Measurements from ENCODE around the gene ZNF672. TPM values are rescaled to one million over a fixed set of nuclear protein-coding genes. Genes with fewer than 3 reads are reported as not detected.

The ZNF672 gene
- polyA plus RNA-seq, 1 donor (not counting 4 experiments of a cell fraction or from before 2014, with no cell fraction given), result 12.6 TPM

- H2AFZ ChIP-seq (ENCODE audit: control insufficient read depth, low read length), result no peak overlapping the region
- DNase-seq (ENCODE audit: low read depth, low spot score), result no peak
- dilution Hi-C loops (cut with MboI; ENCODE audit: extremely low pct_ligation_motif_present, low sequenced_read_pairs), result no loop called here
- TF ChIP-seq, protein P1, sequence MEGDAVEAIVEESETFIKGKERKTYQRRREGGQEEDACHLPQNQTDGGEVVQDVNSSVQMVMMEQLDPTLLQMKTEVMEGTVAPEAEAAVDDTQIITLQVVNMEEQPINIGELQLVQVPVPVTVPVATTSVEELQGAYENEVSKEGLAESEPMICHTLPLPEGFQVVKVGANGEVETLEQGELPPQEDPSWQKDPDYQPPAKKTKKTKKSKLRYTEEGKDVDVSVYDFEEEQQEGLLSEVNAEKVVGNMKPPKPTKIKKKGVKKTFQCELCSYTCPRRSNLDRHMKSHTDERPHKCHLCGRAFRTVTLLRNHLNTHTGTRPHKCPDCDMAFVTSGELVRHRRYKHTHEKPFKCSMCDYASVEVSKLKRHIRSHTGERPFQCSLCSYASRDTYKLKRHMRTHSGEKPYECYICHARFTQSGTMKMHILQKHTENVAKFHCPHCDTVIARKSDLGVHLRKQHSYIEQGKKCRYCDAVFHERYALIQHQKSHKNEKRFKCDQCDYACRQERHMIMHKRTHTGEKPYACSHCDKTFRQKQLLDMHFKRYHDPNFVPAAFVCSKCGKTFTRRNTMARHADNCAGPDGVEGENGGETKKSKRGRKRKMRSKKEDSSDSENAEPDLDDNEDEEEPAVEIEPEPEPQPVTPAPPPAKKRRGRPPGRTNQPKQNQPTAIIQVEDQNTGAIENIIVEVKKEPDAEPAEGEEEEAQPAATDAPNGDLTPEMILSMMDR (optimal IDR thresholded peaks at IDR 0.05 in 1 of 3, IDR thresholded peaks at IDR 0.05 in 1 of 3, conservative IDR thresholded peaks at IDR 0.05 in 1 of 3; ENCODE audit: extremely low read depth in 1 of 3, insufficient read depth in 2 of 3, low read length in 3 of 3), result no peak
- TF ChIP-seq EZH2 (IDR thresholded peaks at IDR 0.05; ENCODE audit: low read length), result no peak
- peak overlapping the region; percentile 91 for H3K27ac ChIP-seq (ENCODE audit: control insufficient read depth, insufficient read depth, low read length)
- no peaks in the 10 kb centered on the region for H3K9me1 ChIP-seq (ENCODE audit: control insufficient read depth, extremely low read depth, insufficient read depth, low read length)
- H3K9me3 ChIP-seq (ENCODE audit: control insufficient read depth, low read depth, low read length), result no peaks in the 10 kb centered on the region
- peak overlapping the region; percentile 28 for H3K9ac ChIP-seq (ENCODE audit: control insufficient read depth, extremely low read depth, insufficient read depth, low read length)
- H3K4me1 ChIP-seq (ENCODE audit: control insufficient read depth, extremely low read depth, insufficient read depth, low read length), result peaks cover 32% of the 10 kb centered on the region
- no peak overlapping the region for H3K4me3 ChIP-seq (ENCODE audit: control insufficient read depth in 2 of 3, extremely low read depth in 1 of 3, insufficient read depth in 2 of 3, low read depth in 1 of 3, low read length in 3 of 3)
- peaks cover 0 to 2% of the 10 kb centered on the region in 2 experiments for H3K36me3 ChIP-seq (ENCODE audit: control insufficient read depth in 2 of 2, extremely low read depth in 1 of 2, insufficient read depth in 2 of 2, low read length in 2 of 2)
- peaks cover 17% of the 10 kb centered on the region for H3K79me2 ChIP-seq (ENCODE audit: control insufficient read depth, insufficient read depth, low read length)
- peak overlapping the region; percentile 68 for H3K4me2 ChIP-seq (ENCODE audit: control insufficient read depth, extremely low read depth, insufficient read depth, low read depth, low read length)
- no peak for FAIRE-seq
- no peaks in the 10 kb centered on the region for H4K20me1 ChIP-seq (ENCODE audit: control insufficient read depth, extremely low read depth, insufficient read depth, low read length)
- no peaks in the 10 kb centered on the region for H3K27me3 ChIP-seq (ENCODE audit: control insufficient read depth, extremely low read depth, insufficient read depth, low read length)
These were observed 2.9 kb downstream of the ZNF672 start for GRCh38 chr1:248840946-248841345.

DNA sequence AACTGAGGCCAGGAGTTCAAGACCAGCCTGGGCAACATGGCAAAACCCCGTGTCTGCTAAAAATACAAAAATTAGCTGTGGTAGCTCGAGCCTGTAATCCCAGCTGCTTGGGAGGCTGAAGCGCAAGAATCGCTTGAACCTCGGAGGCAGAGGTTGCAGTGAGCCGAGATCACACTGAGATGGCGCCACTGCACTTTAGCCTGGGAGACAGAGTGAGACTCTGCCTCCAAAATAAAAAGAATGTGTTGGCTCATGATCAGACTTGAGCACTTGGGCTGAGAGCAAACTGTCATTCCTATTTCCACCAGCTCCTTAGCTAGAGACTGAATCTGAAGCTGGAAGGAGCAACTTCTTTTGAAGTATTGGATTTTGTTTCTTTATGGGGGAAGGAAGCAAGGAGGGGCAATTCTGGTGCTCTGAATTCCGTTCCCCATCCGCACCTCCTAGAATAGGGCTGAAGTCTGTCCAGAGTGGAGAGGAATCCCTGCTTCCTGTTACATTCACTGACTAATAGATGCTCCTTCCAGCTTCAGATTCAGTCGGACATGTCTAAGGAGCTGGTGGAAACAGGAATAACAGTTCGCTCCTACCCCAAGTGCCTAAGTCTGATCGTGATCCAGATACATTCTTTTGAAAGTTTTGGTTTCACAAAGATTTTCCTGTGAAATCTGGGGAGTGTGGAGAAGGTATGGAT is 3.8 kb downstream of the ZNF672 start:
- Histone ChIP-seq H3K4me1 (ENCODE audit: control insufficient read depth, extremely low read depth, insufficient read depth, low read length) (peaks cover 32% of the 10 kb centered on the region), H3K36me3 (ENCODE audit: control insufficient read depth in 2 of 2, extremely low read depth in 1 of 2, insufficient read depth in 2 of 2, low read length in 2 of 2) (peaks cover 5% of the 10 kb centered on the region in 2 experiments), H3K9ac (ENCODE audit: control insufficient read depth, extremely low read depth, insufficient read depth, low read length) (peak overlapping the region; percentile 79), H3K4me3 (ENCODE audit: control insufficient read depth in 2 of 3, extremely low read depth in 1 of 3, insufficient read depth in 2 of 3, low read depth in 1 of 3, low read length in 3 of 3) (peak overlapping the region in 1 of 3 experiments; percentile 30), H3K4me2 (ENCODE audit: control insufficient read depth, extremely low read depth, insufficient read depth, low read depth, low read length) (peak overlapping the region; percentile 68), H3K9me1 (ENCODE audit: control insufficient read depth, extremely low read depth, insufficient read depth, low read length) (no peaks in the 10 kb centered on the region), H3K27me3 (ENCODE audit: control insufficient read depth, extremely low read depth, insufficient read depth, low read length) (no peaks in the 10 kb centered on the region), H4K20me1 (ENCODE audit: control insufficient read depth, extremely low read depth, insufficient read depth, low read length) (no peaks in the 10 kb centered on the region), H3K9me3 (ENCODE audit: control insufficient read depth, low read depth, low read length) (no peaks in the 10 kb centered on the region), H2AFZ (ENCODE audit: control insufficient read depth, low read length) (peak overlapping the region; percentile 27), H3K79me2 (ENCODE audit: control insufficient read depth, insufficient read depth, low read length) (peaks cover 17% of the 10 kb centered on the region), H3K27ac (ENCODE audit: control insufficient read depth, insufficient read depth, low read length) (peak overlapping the region; percentile 91)
- DNase-seq (ENCODE audit: low read depth, low spot score) (no peak), FAIRE-seq (peak; percentile 64)
- dilution Hi-C loops (cut with MboI; ENCODE audit: extremely low pct_ligation_motif_present, low sequenced_read_pairs), result no loop called here
- TF ChIP-seq, protein P1 (optimal IDR thresholded peaks at IDR 0.05 in 1 of 3, IDR thresholded peaks at IDR 0.05 in 1 of 3, conservative IDR thresholded peaks at IDR 0.05 in 1 of 3; ENCODE audit: extremely low read depth in 1 of 3, insufficient read depth in 2 of 3, low read length in 3 of 3), result peak; percentile 68 to 82 (median 69)
- no peak for TF ChIP-seq EZH2 (IDR thresholded peaks at IDR 0.05; ENCODE audit: low read length)
